Measurements from ENCODE around the gene CDH23.

CDH23 gene

DNA sequence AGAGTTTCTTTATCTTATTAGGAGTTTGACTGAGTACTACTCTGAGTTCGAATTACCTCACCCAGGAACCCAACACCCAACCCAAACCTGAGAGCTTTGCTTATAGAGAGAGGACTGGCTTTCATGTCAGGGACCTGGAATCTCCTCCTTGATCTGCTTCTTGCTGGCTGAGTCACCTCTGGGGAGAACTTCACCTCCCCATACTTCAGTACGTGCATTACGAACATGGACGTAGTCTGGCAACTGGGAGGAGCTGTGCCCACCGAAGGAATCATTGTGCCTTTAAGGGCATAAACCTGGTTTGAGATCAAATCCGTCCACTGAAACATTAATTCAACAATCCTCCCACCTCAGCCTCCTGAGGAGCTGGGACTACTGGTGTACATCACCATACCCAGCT, 466.5 kb downstream of the CDH23 start:
- no peak overlapping the region for H3K27ac ChIP-seq
- TF ChIP-seq, protein P1, sequence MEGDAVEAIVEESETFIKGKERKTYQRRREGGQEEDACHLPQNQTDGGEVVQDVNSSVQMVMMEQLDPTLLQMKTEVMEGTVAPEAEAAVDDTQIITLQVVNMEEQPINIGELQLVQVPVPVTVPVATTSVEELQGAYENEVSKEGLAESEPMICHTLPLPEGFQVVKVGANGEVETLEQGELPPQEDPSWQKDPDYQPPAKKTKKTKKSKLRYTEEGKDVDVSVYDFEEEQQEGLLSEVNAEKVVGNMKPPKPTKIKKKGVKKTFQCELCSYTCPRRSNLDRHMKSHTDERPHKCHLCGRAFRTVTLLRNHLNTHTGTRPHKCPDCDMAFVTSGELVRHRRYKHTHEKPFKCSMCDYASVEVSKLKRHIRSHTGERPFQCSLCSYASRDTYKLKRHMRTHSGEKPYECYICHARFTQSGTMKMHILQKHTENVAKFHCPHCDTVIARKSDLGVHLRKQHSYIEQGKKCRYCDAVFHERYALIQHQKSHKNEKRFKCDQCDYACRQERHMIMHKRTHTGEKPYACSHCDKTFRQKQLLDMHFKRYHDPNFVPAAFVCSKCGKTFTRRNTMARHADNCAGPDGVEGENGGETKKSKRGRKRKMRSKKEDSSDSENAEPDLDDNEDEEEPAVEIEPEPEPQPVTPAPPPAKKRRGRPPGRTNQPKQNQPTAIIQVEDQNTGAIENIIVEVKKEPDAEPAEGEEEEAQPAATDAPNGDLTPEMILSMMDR (conservative IDR thresholded peaks at IDR 0.05), result no peak

DNA sequence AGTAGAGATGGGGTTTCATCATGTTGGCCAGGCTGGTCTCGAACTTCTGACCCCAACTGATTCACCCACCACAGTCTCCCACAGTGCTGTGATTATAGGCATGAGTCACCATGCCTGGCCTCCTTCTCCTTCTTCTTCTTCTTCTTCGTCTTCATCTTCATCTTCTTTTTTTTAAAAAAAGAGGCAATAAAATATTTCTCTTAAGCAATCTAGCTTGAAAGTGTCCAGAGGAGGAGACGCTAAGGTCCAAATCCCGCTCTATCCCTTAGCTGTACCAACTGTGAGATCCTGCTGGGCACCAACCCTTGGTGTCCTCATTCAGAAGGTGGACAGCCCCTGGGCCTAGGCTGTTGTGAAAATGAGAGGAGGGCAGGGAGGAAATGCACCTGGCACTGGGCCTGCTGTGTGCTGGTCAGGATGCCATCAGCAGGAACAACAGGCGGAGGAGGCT, 468.2 kb downstream of the CDH23 start:
- TF ChIP-seq, protein P1 (conservative IDR thresholded peaks at IDR 0.05), result no peak
- H3K27ac ChIP-seq, result no peak overlapping the region

Measured in VCaP (cell line).